Activated CD4-positive, alpha-beta T cell treated with anti-CD3 and anti-CD28 coated beads, Interleukin-10, Interleukin-2, amounts not matched to agents 100 ng/mL and 50 ng/mL, durations not matched to agents 16 hours and 8 hours (primary cell): ENCODE measurements around the gene DHX35.

Experiments used
- DNase-seq: peaks from one replicate; pipeline ENCODE4 v3.0.0-alpha.2; 2020

DHX35 gene

DNA sequence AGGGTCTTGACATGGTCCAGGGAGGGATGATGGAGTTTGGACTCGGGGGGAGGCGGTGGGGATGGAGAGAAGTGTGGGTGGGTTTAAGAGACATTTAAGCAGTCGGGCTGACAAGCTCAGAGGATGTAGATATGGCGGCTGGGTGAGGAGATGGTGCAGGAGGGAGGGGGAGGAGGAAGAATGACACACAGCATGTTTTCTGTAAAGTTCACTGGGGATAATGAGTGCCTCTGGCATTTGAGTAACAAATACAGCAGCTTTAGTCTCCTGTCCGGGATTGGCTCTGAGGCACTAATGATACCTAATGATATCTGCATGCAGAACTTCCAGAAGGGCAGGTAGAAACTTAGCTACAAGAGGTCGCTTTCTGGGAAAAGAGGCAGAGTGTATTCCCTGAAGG, 107.8 kb downstream of the DHX35 start:
- DNase-seq, result no peak

DNA sequence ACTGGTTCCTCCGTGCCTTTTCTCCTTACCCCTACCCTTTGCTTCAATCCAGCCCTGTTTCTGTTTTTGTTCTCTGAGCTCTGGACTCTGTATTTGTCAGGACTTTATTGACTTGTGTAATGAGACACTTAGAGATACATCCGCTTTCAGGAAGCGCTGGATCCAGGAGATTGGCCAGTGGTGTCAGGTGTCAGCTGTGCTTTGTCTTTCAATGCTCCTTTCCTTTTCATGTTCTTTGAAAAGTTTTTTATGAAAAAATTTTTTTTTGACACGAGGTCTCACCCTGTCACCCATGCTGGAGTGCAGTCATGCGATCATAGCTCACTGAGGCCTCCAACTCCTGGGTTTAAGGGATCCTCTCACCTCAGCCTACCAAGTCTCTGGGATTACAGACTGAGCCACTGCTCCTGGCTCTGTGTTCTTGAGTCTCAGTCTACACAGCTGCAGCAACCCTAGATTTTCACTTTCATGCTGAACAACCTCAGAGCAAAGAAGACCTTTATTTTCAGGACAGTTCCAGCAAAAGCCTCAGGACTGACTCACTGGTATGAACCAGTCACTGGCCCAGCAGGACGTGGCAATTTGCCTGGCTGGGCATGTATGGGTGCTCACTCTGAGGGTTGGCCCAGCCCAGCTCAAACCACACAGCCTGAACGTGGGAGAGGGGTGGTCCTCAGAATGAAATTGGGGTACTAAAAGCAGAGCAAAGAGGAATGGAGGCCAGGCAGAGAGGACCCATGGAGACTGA, 108.5 kb downstream of the DHX35 start:
- no peak for DNase-seq

DNA sequence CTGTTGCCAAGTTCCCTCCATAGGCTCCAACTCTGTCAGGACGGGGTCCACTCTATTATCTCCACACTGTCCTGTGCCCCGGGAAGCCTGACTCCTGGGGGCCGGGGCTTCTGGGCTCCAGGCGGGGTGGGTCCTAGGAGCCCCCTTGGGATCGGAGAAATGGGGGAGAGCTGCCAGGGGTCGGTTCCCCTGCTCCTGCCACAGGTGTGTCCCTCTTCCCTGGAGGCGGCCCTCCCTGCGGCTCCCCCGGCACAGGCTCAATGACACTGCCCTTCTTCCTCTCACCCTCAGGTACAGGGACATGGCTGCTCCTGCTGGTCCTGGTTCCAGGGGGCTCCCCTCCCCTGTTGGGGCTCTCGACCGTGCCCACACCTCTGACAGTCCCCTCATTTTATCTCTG, 110.0 kb downstream of the DHX35 start:
- DNase-seq, result no peak

DNA sequence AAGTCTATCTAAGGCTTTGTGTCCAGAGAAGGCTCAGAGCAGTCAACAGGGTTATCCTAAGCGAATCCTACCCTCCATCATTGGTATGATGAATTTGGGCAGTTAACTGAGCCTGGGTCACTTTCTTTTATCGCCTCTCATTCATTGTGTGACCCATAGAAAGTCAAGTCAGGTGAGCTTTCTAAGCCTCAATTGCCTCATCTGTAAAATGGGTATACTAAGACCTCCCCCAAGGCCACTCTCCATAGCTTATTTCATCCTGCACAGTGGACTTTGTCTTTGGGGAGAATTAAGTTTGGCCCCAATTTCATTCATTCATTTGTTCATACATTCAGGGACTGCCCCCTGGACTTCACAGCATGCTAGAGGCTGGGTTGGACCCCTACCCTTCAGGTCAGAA, 110.5 kb downstream of the DHX35 start:
- no peak for DNase-seq

DNA sequence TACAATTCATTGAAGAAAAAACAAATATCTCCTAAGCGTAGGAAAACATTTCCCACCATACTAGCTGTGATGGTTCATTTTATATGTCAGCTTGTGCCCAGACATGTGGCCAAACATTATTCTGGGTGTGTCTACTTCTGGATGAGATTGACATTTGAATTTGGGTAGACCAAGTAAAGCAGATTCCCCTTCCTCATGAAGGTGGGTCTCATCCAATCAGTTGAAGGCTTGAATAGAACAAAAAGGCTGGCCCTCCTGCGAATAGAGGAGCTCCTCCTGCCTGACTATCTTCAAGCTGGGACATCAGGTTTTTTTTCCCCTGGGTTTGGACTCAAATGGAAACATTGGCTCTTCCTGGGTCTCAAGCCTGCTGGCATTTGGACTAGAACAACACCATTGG, 113.6 kb downstream of the DHX35 start:
- no peak for DNase-seq

DNA sequence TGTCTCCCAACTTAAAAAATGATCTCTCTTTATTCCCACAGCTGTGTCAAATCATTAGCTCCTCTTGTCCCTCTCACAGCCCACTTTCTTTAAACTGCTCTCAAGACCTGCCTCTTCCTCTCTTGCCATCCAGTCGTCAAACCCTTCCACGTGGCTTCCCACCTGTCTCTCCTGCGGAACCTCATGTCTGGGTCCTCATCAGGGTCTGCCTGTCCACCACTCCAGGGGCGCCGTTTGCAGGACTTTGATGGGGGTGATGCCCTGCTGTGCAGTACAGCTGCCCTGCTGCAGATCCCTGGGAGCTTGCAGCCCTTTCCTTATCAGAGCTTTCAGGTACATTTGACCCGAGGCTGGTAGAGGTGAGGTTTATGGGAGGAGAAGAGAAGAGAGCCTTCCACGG, 114.8 kb downstream of the DHX35 start:
- DNase-seq, result no peak

DNA sequence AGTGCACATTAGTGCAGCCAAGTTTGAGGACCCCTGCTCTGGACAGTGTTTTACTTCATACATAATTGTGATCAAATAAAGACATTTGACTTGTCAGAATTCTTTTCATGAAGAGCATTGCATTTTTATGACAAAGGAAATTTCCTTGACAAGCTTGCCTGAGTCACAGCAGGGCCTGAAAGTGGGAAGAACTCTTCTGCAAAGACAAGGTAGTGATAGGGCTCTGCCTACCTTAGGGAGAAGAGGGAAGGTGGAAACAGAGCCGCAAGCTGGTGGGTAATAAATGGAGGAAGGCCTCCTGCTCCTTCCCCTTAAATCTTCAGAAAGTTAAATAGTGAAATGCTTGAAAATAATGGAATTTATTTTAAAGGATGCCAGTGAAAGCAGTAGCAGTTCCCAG, 118.2 kb downstream of the DHX35 start:
- no peak for DNase-seq

DNA sequence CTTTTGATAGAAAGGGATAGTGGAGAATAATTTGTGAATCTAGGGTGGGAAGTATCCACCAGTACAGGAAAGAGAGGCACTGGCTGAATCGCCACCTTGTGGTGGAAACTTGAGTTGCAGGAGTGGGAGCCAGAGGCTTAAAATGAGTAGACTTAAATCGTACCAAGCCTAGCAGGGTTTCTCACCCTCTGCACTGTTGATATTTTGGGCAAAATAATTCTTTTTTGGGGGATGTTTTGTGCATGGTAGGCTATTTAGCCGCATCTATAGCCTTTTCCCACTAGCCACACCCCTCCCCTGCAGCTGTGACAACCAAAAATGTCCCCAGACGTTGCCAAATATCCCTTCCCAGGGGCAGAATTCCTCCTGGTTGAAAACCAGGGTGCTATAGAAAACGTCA, 119.1 kb downstream of the DHX35 start:
- DNase-seq, result peak; percentile 83

DNA sequence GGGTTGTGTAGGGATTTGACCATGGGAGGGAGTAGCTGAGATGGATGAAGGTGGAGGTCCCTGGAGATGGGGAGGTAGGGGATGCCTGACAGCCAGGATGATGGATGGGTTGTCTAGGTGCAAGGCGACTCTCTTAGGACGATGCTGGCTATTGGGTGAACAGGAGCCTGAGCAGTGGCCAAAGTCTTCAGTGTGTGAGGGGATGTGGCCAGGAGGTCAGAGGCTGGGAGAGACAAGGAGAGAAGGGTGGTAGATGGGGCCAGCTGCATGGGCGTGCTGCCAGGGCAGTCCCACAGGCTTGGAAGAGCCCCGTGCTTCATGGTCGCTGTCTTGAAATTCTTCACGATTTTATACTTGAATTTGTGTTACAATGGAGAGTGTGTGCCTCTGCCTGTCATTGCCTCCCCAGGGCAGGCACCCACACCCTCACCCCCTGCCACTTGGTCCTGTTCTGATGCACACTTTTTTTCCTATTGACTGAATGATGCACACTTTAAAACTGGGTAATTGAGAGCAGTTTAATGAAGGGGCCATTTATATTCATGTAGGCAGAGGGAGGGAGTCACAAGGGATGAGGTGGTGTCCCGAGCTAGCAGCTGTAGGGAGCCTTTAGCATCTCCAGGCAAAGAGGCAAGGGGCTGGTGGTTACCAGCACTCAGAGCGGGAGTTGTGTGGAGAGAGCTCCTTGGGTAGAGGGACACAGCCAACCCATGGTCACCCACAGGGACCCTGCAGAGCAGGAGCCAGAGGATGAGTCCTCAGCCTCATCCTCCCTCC, 120.7 kb downstream of the DHX35 start:
- DNase-seq, result no peak

DNA sequence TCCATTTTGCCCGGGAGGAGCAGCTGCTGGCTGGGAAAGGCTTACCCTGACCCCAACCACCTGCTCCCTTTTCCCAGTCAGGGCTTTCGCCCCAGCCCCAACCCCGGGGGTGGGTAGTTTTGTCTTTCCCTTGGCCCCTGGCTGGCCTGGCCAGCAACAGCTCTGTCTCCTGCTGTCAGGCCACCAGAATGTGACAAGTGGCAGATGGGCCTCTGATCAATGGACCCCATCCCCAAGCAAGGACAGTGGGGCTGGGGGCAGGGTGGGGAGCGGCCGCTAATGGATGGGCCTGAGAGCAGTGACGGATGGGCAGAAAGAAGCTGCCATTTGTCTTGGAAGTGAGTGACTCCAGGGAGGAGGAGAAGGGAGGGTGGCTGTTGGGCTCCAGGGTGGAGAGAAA, 121.6 kb downstream of the DHX35 start:
- no peak for DNase-seq

DNA sequence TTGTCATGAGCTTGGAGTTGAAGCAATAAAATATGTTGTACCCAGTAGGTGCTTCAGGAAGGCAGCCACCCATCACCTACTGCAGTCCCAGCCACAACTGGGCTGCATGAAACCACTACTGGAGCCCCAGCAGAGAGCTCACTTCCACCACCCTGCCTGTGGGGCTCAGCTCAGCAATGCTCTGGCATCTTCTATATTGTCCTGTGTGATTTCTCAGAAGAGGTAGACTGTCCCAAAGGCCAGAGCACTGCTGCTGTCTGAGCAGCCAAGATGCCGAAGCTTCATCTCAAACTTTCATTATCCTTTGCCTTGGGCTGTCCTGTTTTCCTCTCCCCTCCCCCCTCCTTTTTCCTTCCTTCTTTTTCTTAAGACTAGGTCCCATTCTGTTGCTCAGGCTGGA, 126.9 kb downstream of the DHX35 start:
- no peak for DNase-seq
